ENCODE data around the gene ST14.
A peak's percentile ranks its signal among the peaks of the same experiment; 100 is the strongest.

ST14 gene

GRCh38 chr11:130174642-130175041 is 15.1 kb downstream of the ST14 start:
- no peak overlapping the region for H3K27ac Mint-ChIP-seq
- no peaks in the 10 kb centered on the region for H3K36me3 Mint-ChIP-seq (ENCODE audit: low read depth)
- H3K27me3 Mint-ChIP-seq (ENCODE audit: low read depth) = peaks cover 14% of the 10 kb centered on the region
- H3K4me1 Mint-ChIP-seq = peaks cover 14% of the 10 kb centered on the region
- H3K4me3 Mint-ChIP-seq = no peak overlapping the region
- TF ChIP-seq CTCF (IDR thresholded peaks at IDR 0.05; ENCODE audit: unreplicated experiment in 3 of 3) = no peak
- peaks cover 6% of the 10 kb centered on the region for H3K9me3 Mint-ChIP-seq

GRCh38 chr11:130175898-130176297 is 16.3 kb downstream of the ST14 start:
- H3K27ac Mint-ChIP-seq = no peak overlapping the region
- H3K9me3 Mint-ChIP-seq = peaks cover 6% of the 10 kb centered on the region

GRCh38 chr11:130177782-130178181 is 18.2 kb downstream of the ST14 start:
- Mint-ChIP-seq H3K4me1 (peaks cover 34% of the 10 kb centered on the region), H3K27ac (peak overlapping the region in 2 of 3 experiments; percentile 15 to 39), H3K27me3 (ENCODE audit: low read depth) (peaks cover 14% of the 10 kb centered on the region), H3K4me3 (no peak overlapping the region), H3K9me3 (peaks cover 6% of the 10 kb centered on the region), H3K36me3 (ENCODE audit: low read depth) (no peaks in the 10 kb centered on the region)
- no peak for TF ChIP-seq CTCF (IDR thresholded peaks at IDR 0.05; ENCODE audit: unreplicated experiment in 3 of 3)

More at GRCh38 chr11:130175898-130176297, 16.3 kb downstream of the ST14 start:
- TF ChIP-seq CTCF (IDR thresholded peaks at IDR 0.05; ENCODE audit: unreplicated experiment in 3 of 3) = no peak
- Mint-ChIP-seq H3K4me3 (no peak overlapping the region), H3K4me1 (peaks cover 27% of the 10 kb centered on the region), H3K27me3 (ENCODE audit: low read depth) (peaks cover 14% of the 10 kb centered on the region), H3K36me3 (ENCODE audit: low read depth) (no peaks in the 10 kb centered on the region)

- H3K27ac Mint-ChIP-seq = peak overlapping the region; percentile 21 to 96 (median 76)
- peak overlapping the region in 1 of 3 experiments; percentile 21 for H3K4me3 Mint-ChIP-seq
- H3K9me3 Mint-ChIP-seq = peaks cover 6% of the 10 kb centered on the region
- peaks cover 14% of the 10 kb centered on the region for H3K27me3 Mint-ChIP-seq (ENCODE audit: low read depth)
- H3K36me3 Mint-ChIP-seq (ENCODE audit: low read depth) = no peaks in the 10 kb centered on the region
- H3K4me1 Mint-ChIP-seq = peaks cover 37% of the 10 kb centered on the region
- TF ChIP-seq CTCF (IDR thresholded peaks at IDR 0.05; ENCODE audit: unreplicated experiment in 3 of 3) = no peak
Measured at GRCh38 chr11:130178441-130179339, 19.1 kb downstream of the ST14 start.

GRCh38 chr11:130179396-130180306 is 20.1 kb downstream of the ST14 start:
- peak overlapping the region; percentile 76 to 96 (median 89) for H3K27ac Mint-ChIP-seq
- H3K9me3 Mint-ChIP-seq = peaks cover 6% of the 10 kb centered on the region
- peaks cover 13% of the 10 kb centered on the region for H3K27me3 Mint-ChIP-seq (ENCODE audit: low read depth)
- H3K4me3 Mint-ChIP-seq = peak overlapping the region in 1 of 3 experiments; percentile 32
- H3K4me1 Mint-ChIP-seq = peaks cover 38% of the 10 kb centered on the region
- no peak for TF ChIP-seq CTCF (IDR thresholded peaks at IDR 0.05; ENCODE audit: unreplicated experiment in 3 of 3)
- no peaks in the 10 kb centered on the region for H3K36me3 Mint-ChIP-seq (ENCODE audit: low read depth)

Measured in nephron (organoid).